Upper lobe of right lung (tissue), 1 donor: ENCODE data around the gene MOGAT3. TPM values are rescaled to one million over a fixed set of nuclear protein-coding genes. Genes with fewer than 3 reads are reported as not detected.
A peak's percentile ranks its signal among the peaks of the same experiment; 100 is the strongest.

ENCODE experiments used
- ATAC-seq: fragments of 200-7000 bp; cut with Tn5 transposase; one replicate; pipeline ENCODE4 v1.9.1; 2020; ENCODE audit warnings: mild to moderate bottlenecking, moderate library complexity
- DNase-seq: peaks from one replicate; pipeline ENCODE4 v3.0.0-alpha.2; 2020
- H3K27ac ChIP-seq: fragments of 200-600 bp; one replicate; pipeline ENCODE4 v1.8.0; 2022
- H3K27me3 ChIP-seq: fragments of 200-600 bp; one replicate; pipeline ENCODE4 v1.8.0; 2022; ENCODE audit warnings: mild to moderate bottlenecking
- H3K36me3 ChIP-seq: fragments of 200-600 bp; one replicate; pipeline ENCODE4 v1.8.0; 2022
- H3K4me1 ChIP-seq: fragments of 200-600 bp; one replicate; pipeline ENCODE4 v1.8.0; 2022
- H3K4me3 ChIP-seq: fragments of 200-600 bp; one replicate; pipeline ENCODE4 v1.8.0; 2022; ENCODE audit warnings: mild to moderate bottlenecking
- H3K9me3 ChIP-seq: fragments of 200-600 bp; one replicate; pipeline ENCODE4 v1.8.0; 2022
- CTCF ChIP-seq: fragments of 200-600 bp; IDR thresholded peaks from one replicate; pipeline ENCODE4 v1.8.0; 2022; ENCODE audit warnings: antibody characterized with exemption
- intact Hi-C: fragments of 100-400 bp; cut with DNase I; formaldehyde crosslinking; loops from one replicate; pipeline ENCODE4 v1.11.0; 2022
- total RNA-seq: library from RNA; stranded (reverse); fragmentation: NEBNext Ultra II Directional; extraction: Animal tissue kit (Norgen Biotek cat#: 25700); gene quantifications from one replicate; pipeline ENCODE4 v1.2.1, GENCODE V29; 2021
- donor health status: DM: no; HTN: yes; CAD: no; lungs with severe emphysema.

The MOGAT3 gene
- total RNA-seq, 1 donor from 2014 or later: not detected

DNA sequence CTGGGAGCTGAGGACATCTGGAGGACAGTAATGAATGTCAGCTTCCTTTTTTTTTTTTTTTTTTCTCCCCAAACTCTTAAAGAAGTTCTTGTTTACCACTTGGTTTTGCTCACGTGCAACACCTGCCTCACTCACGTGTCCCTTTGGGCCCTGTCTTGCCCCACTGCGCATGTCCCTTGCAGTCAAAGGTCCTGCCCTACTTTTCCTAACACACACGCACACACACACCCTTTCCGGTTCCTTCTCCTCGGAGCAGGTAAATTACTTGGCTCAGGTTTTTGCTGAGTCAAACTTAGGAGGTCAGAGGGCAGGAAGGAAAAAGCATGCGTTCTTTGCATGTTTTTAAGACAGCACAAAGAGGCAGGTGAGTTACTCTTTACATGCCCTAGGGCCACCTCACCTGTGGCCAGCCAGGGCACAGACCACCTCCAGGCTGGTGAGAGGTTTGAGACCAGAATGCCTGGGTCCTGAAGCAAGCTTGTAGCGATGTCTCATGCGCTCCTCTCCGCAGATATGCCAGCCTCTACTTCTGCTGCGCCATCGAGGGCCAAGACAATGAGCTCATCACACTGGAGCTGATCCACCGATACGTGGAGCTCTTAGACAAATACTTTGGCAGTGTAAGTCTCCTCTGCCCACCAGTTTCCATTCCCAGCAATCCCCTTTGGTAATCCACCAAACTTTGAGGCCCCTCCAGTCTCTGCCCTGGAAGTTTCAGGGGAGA is 43.8 kb downstream of the MOGAT3 start:
- DNase-seq (no peak), ATAC-seq (no peak)
- H3K27me3 ChIP-seq: no peaks in the 10 kb centered on the region
- peaks cover 8% of the 10 kb centered on the region for H3K4me1 ChIP-seq
- intact Hi-C loops: no loop called here
- no peak for TF ChIP-seq CTCF
- H3K27ac ChIP-seq: no peak overlapping the region
- H3K4me3 ChIP-seq: no peak overlapping the region
- no peaks in the 10 kb centered on the region for H3K9me3 ChIP-seq
- H3K36me3 ChIP-seq: peaks cover 15% of the 10 kb centered on the region

GRCh38 chr7:101156277-101156676 is 44.6 kb downstream of the MOGAT3 start:
- ATAC-seq (no peak), DNase-seq (no peak)
- no peak overlapping the region for H3K4me3 ChIP-seq
- peaks cover 15% of the 10 kb centered on the region for H3K36me3 ChIP-seq
- no peak overlapping the region for H3K27ac ChIP-seq
- H3K9me3 ChIP-seq: no peaks in the 10 kb centered on the region
- H3K27me3 ChIP-seq: no peaks in the 10 kb centered on the region
- intact Hi-C loops: no loop called here
- peaks cover 8% of the 10 kb centered on the region for H3K4me1 ChIP-seq
- TF ChIP-seq CTCF: no peak

GRCh38 chr7:101155303-101155702 is 45.5 kb downstream of the MOGAT3 start:
- Histone ChIP-seq H3K27ac (peak overlapping the region; percentile 51), H3K4me3 (peak overlapping the region; percentile 83), H3K4me1 (peaks cover 8% of the 10 kb centered on the region), H3K36me3 (peaks cover 15% of the 10 kb centered on the region), H3K27me3 (no peaks in the 10 kb centered on the region), H3K9me3 (no peaks in the 10 kb centered on the region)
- intact Hi-C loops: no loop called here
- TF ChIP-seq CTCF: no peak
- ATAC-seq (no peak), DNase-seq (no peak)

DNA sequence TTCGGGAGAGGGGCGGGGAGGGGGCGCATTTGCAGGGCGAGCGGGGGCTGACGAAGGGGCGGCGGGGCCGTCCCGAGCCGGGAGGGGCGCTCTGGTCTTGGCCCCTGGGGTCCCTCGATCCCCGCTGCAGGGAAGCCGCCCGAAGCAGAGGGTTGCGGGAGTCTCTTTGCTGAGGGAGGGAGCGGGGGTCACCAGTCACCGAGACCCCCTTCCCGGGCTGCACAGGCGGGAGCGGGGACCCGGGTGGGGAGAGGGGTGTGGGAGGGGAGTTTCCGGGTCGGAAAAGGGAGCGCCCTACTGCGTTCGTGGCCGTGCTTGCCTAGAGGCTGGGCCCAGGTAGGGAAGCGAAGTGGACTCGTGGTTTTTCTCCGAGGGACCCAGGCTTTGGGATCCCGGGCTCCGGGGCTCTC is 46.1 kb downstream of the MOGAT3 start:
- H3K27ac ChIP-seq: peak overlapping the region; percentile 51
- H3K27me3 ChIP-seq: no peaks in the 10 kb centered on the region
- intact Hi-C loops: no loop called here
- H3K4me1 ChIP-seq: peaks cover 8% of the 10 kb centered on the region
- H3K4me3 ChIP-seq: peak overlapping the region; percentile 83
- peak; percentile 36 for ATAC-seq
- no peaks in the 10 kb centered on the region for H3K9me3 ChIP-seq
- DNase-seq: no peak
- peaks cover 15% of the 10 kb centered on the region for H3K36me3 ChIP-seq
- no peak for TF ChIP-seq CTCF

DNA sequence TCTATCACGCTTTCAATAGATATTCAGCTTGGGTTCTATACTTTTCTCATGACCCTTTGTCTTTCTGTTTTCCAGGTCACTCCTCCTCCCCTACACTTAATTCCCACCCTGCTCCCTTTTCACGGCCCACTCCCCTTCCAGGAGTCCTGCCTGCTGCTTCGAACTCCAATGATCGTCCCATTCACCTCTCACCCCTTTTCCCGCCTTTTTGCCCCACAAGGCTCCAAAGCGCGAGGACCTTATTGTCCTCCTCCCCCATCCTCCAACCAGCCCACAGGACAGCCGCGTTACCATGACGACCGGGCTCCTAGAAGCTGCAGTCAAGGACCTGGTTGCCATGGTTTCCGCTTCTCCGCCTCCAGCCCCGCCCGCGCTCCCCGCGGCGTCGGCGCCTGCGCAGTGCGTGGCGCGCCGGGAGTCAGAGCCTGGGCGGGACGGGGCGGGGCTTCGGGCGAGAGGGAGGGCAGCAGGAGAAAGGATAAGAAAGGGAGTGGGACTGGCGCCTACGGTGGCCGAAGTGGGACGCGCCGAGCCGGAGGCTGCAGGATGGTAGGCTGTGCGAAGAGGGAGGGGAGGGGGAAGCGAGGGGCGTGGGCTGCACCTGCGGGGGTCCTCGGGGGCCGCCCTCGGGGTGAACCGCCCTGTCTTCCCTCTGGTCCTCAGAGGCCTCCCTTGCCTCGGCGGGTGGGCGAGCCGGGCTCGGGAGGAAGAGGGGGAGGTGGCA is 46.7 kb downstream of the MOGAT3 start, which contains the start of gene AP1S1:
TSS of gene AP1S1 (plus strand) at position 508 of the 724 bp plus-strand sequence. CDS start at position 547, 39 bp downstream.
- no peaks in the 10 kb centered on the region for H3K27me3 ChIP-seq
- peaks cover 10% of the 10 kb centered on the region for H3K36me3 ChIP-seq
- peak; percentile 98 for DNase-seq
- H3K27ac ChIP-seq: peak within 1 kb of the TSS; percentile 51
- H3K4me3 ChIP-seq: peak within 1 kb of the TSS; percentile 83
- intact Hi-C loops: no loop called here
- peaks cover 8% of the 10 kb centered on the region for H3K4me1 ChIP-seq
- no peak for TF ChIP-seq CTCF
- H3K9me3 ChIP-seq: no peaks in the 10 kb centered on the region
- peak; percentile 99 for ATAC-seq
